CD14-positive monocyte (primary cell): Measurements from ENCODE around the gene AHCTF1. TPM values are rescaled to one million over a fixed set of nuclear protein-coding genes. Genes with fewer than 3 reads are reported as not detected.

Source experiments
- DNase-seq, 3 donors: peaks; one replicate each; pipeline ENCODE4 v3.0.0-alpha.2; 2011 to 2022
- H2AFZ ChIP-seq: 2 replicates; pipeline ENCODE4 v1.6.0; 2012; ENCODE audit warnings: mild to moderate bottlenecking, low read depth, low read length, inconsistent platforms; ENCODE audit not compliant: insufficient read depth, poor library complexity, severe bottlenecking
- H3K27ac ChIP-seq, 2 donors: 1 replicate in 1 of 2; 2 replicates in 1 of 2; pipeline ENCODE4 v1.5.1; 2012 to 2013; ENCODE audit warnings: low read length in 2 of 2, control low read depth in 1 of 2, inconsistent platforms in 1 of 2, low read depth in 1 of 2, mild to moderate bottlenecking in 1 of 2
- H3K27me3 ChIP-seq, 2 donors: one replicate each; pipeline versions ENCODE4 v1.6.0 to v1.6.1; 2011 to 2013; ENCODE audit warnings: low read length in 2 of 2; ENCODE audit not compliant: control insufficient read depth in 2 of 2, insufficient read depth in 2 of 2
- H3K36me3 ChIP-seq, 2 donors: replicated peaks in 1 of 2; 1 replicate in 1 of 2; 2 replicates in 1 of 2; pipeline versions ENCODE4 v1.5.1 to v1.6.1; 2012 to 2013; ENCODE audit warnings: low read length in 2 of 2, control low read depth in 1 of 2, inconsistent platforms in 1 of 2, mild to moderate bottlenecking in 1 of 2; ENCODE audit not compliant: insufficient read depth in 2 of 2, control insufficient read depth in 1 of 2
- H3K4me1 ChIP-seq, 2 donors: 1 replicate in 1 of 2; 2 replicates in 1 of 2; pipeline versions ENCODE4 v1.5.1 to v1.6.1; 2012 to 2013; ENCODE audit warnings: low read length in 2 of 2, control low read depth in 1 of 2, inconsistent platforms in 1 of 2, mild to moderate bottlenecking in 1 of 2, moderate library complexity in 1 of 2; ENCODE audit not compliant: insufficient read depth in 2 of 2, control insufficient read depth in 1 of 2
- H3K4me2 ChIP-seq: replicated peaks from 2 replicates; pipeline ENCODE3; 2012; ENCODE audit warnings: low read length, moderate library complexity, mild to moderate bottlenecking; ENCODE audit not compliant: poor library complexity, severe bottlenecking; ENCODE audit errors: extremely low read depth
- H3K4me3 ChIP-seq, 3 experiments: fragments of 200-600 bp in 1 of 3; sonication (generic) in 1 of 3; replicated peaks in 1 of 3; 1 replicate in 2 of 3; 2 replicates in 1 of 3; pipeline ENCODE4 v1.5.1; 2011 to 2013; ENCODE audit warnings: low read length in 3 of 3, mild to moderate bottlenecking in 3 of 3, control low read depth in 2 of 3, low read depth in 2 of 3, inconsistent platforms in 1 of 3, moderate library complexity in 1 of 3
- H3K79me2 ChIP-seq: 2 replicates; pipeline ENCODE4 v1.6.0; 2012; ENCODE audit warnings: mild to moderate bottlenecking, control low read depth, inconsistent platforms, low read length, moderate library complexity; ENCODE audit not compliant: insufficient read depth
- H3K9ac ChIP-seq: 2 replicates; pipeline ENCODE4 v1.6.0; 2017; ENCODE audit warnings: low read length, mild to moderate bottlenecking; ENCODE audit not compliant: insufficient read depth, poor library complexity, severe bottlenecking
- H3K9me3 ChIP-seq, 2 donors: replicated peaks in 1 of 2; 1 replicate in 1 of 2; 2 replicates in 1 of 2; pipeline versions ENCODE4 v1.5.1 to v1.6.1; 2012 to 2013; ENCODE audit warnings: low read length in 2 of 2, control low read depth in 1 of 2; ENCODE audit not compliant: control insufficient read depth in 1 of 2, insufficient read depth in 1 of 2
- H4K20me1 ChIP-seq: 2 replicates; pipeline ENCODE4 v1.6.0; 2012; ENCODE audit warnings: mild to moderate bottlenecking, low read length, control low read depth, moderate library complexity; ENCODE audit not compliant: insufficient read depth
- H3K27ac Mint-ChIP-seq, 7 donors: one replicate each; pipeline ENCODE4 v1.8.0; 2020; ENCODE audit warnings: mild to moderate bottlenecking in 7 of 7, mixed read lengths in 7 of 7, moderate library complexity in 6 of 7, inconsistent platforms in 2 of 7
- H3K27me3 Mint-ChIP-seq, 3 donors: one replicate each; pipeline ENCODE4 v1.8.0; 2021 to 2022; ENCODE audit warnings: low read depth in 3 of 3, mild to moderate bottlenecking in 3 of 3, mixed read lengths in 3 of 3, moderate library complexity in 3 of 3, inconsistent platforms in 1 of 3
- H3K36me3 Mint-ChIP-seq, 2 donors: one replicate each; pipeline ENCODE4 v1.8.0; 2020; ENCODE audit warnings: mixed read lengths in 2 of 2, inconsistent platforms in 1 of 2, mild to moderate bottlenecking in 1 of 2
- H3K4me1 Mint-ChIP-seq: one replicate; pipeline ENCODE4 v1.8.0; 2020; ENCODE audit warnings: mild to moderate bottlenecking, mixed read lengths
- H3K4me3 Mint-ChIP-seq, 2 donors: one replicate each; pipeline ENCODE4 v1.8.0; 2020; ENCODE audit warnings: mild to moderate bottlenecking in 2 of 2, mixed read lengths in 2 of 2, moderate library complexity in 1 of 2
- H3K9me3 Mint-ChIP-seq, 7 donors: one replicate each; pipeline ENCODE4 v1.8.0; 2020 to 2022; ENCODE audit warnings: mixed read lengths in 7 of 7, mild to moderate bottlenecking in 6 of 7, moderate library complexity in 6 of 7, inconsistent platforms in 2 of 7
- WGBS: methylation state at CpG from one replicate; pipeline ENCODE4 v1.1.5; 2013; ENCODE audit warnings: missing lambda C conversion rate; ENCODE audit not compliant: insufficient coverage; 5-methylcytosine and 5-hydroxymethylcytosine counted together
- intact Hi-C, 2 donors: fragments of 100-400 bp; cut with micrococcal nuclease; formaldehyde crosslinking; loops; one replicate each; pipeline versions ENCODE4 v1.15.0 to v1.15.1; 2023
- polyA plus RNA-seq, 3 donors: library from polyadenylated mRNA; depleted of rRNA in 1 of 3; unstranded in 2 of 3; stranded (reverse) in 1 of 3; fragments of 300-500 nt in 2 of 3; fragments of >200 nt in 1 of 3; fragmentation: Illumina TruSeq in 2 of 3; gene quantifications; 1 replicate in 2 of 3; 2 replicates in 1 of 3; pipeline ENCODE4 v1.2.3, GENCODE V29; 2012 to 2021
- TF ChIP-seq, protein P1 (sequence below): fragments of 200-600 bp; IDR thresholded peaks from one replicate; pipeline ENCODE4 v1.8.0; 2022; ENCODE audit warnings: antibody characterized with exemption, mild to moderate bottlenecking

The AHCTF1 gene
- polyA plus RNA-seq, 3 donors = 2.4 to 8.8 (median 5.4) TPM

DNA sequence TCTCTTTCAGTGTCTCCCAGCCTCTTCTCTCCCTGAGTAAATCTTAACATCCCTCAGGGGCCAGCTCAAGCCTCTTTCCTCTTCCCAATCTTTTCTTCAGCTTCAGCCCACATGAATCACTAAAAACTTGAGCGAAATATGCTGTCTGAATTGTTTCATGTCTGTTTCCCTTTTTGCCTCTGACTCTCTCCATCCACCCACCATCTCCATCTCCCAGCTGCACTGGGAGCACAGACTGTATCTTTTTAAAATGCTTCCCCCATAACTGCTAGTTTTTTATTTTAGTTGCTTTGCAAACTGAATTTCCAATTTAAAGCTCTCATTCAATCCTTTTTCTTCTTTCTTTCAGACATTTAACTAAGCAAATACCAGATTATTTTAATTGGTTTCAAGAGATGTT lies 3.0 kb upstream of the AHCTF1 start:
- peaks cover 0 to 7% (median 2%) of the 10 kb centered on the region in 3 donors for H3K27me3 Mint-ChIP-seq
- no peak overlapping the region for H2AFZ ChIP-seq
- H3K9me3 Mint-ChIP-seq = peaks cover 0 to 3% (median 0%) of the 10 kb centered on the region in 7 donors
- no peak overlapping the region for H3K27ac Mint-ChIP-seq
- peak overlapping the region in 1 of 2 donors; percentile 1 for H3K4me3 Mint-ChIP-seq
- H3K9ac ChIP-seq = no peak overlapping the region
- peaks cover 16 to 20% of the 10 kb centered on the region in 2 donors for H3K4me1 ChIP-seq
- peaks cover 14% of the 10 kb centered on the region for H4K20me1 ChIP-seq
- H3K36me3 ChIP-seq = no peaks in the 10 kb centered on the region
- no peak overlapping the region for H3K27ac ChIP-seq
- H3K79me2 ChIP-seq = peaks cover 13% of the 10 kb centered on the region
- H3K4me1 Mint-ChIP-seq = peaks cover 16% of the 10 kb centered on the region
- H3K4me2 ChIP-seq = no peak overlapping the region
- WGBS = 83% methylated on average over 1 of the region's 1 CpG
- intact Hi-C loops = loop anchor here (5.0 to 10.0 kb wide), 3 partner anchors 38 to 140 kb away; partner anchors contain the start of genes ZNF670 (in 2 of the 2) and ZNF695 (in 1 of the 2)
- H3K9me3 ChIP-seq = no peaks in the 10 kb centered on the region
- no peaks in the 10 kb centered on the region for H3K36me3 Mint-ChIP-seq
- DNase-seq = no peak
- no peak overlapping the region for H3K4me3 ChIP-seq
- TF ChIP-seq, protein P1, sequence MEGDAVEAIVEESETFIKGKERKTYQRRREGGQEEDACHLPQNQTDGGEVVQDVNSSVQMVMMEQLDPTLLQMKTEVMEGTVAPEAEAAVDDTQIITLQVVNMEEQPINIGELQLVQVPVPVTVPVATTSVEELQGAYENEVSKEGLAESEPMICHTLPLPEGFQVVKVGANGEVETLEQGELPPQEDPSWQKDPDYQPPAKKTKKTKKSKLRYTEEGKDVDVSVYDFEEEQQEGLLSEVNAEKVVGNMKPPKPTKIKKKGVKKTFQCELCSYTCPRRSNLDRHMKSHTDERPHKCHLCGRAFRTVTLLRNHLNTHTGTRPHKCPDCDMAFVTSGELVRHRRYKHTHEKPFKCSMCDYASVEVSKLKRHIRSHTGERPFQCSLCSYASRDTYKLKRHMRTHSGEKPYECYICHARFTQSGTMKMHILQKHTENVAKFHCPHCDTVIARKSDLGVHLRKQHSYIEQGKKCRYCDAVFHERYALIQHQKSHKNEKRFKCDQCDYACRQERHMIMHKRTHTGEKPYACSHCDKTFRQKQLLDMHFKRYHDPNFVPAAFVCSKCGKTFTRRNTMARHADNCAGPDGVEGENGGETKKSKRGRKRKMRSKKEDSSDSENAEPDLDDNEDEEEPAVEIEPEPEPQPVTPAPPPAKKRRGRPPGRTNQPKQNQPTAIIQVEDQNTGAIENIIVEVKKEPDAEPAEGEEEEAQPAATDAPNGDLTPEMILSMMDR = no peak
- no peaks in the 10 kb centered on the region for H3K27me3 ChIP-seq

- intact Hi-C loops = loop anchor here (2.0 to 10.0 kb wide), 4 partner anchors 29 to 141 kb away; partner anchors contain the start of genes ZNF670 (in 2 of the 2) and ZNF695 (in 1 of the 2)
- Mint-ChIP-seq H3K9me3 (peaks cover 0 to 2% (median 0%) of the 10 kb centered on the region in 7 donors), H3K27ac (no peak overlapping the region), H3K4me1 (peaks cover 21% of the 10 kb centered on the region), H3K36me3 (peaks cover 3% of the 10 kb centered on the region in 2 donors), H3K27me3 (peaks cover 0 to 7% (median 2%) of the 10 kb centered on the region in 3 donors), H3K4me3 (no peak overlapping the region)
- no peak for DNase-seq
- H3K4me2 ChIP-seq = no peak overlapping the region
- H3K4me3 ChIP-seq = no peak overlapping the region
- peaks cover 16 to 24% of the 10 kb centered on the region in 2 donors for H3K4me1 ChIP-seq
- peaks cover 20% of the 10 kb centered on the region for H4K20me1 ChIP-seq
- no CpG with 5 or more reads among the region's 2 CpGs for WGBS
- H3K27ac ChIP-seq = no peak overlapping the region
- H3K36me3 ChIP-seq = peaks cover 0 to 2% of the 10 kb centered on the region in 2 donors
- H2AFZ ChIP-seq = no peak overlapping the region
- H3K79me2 ChIP-seq = peaks cover 21% of the 10 kb centered on the region
- H3K27me3 ChIP-seq = no peaks in the 10 kb centered on the region
- H3K9me3 ChIP-seq = no peaks in the 10 kb centered on the region
- H3K9ac ChIP-seq = no peak overlapping the region
- TF ChIP-seq, protein P1 = no peak
Observed at GRCh38 chr1:246933893-246934292, 2.1 kb upstream of the AHCTF1 start.
